Kidney (tissue), 14 donors: Measurements from ENCODE around the gene PRLR. TPM values are rescaled to one million over a fixed set of nuclear protein-coding genes. Genes with fewer than 3 reads are reported as not detected.

Experiments used
- DNase-seq, 5 donors: peaks; one replicate each; pipeline ENCODE4 v3.0.0-alpha.2; 2013 to 2020
- FAIRE-seq: peaks from 2 replicates; lab custom pipeline; 2012; peaks lifted over from hg19 to GRCh38; lab: Jason Lieb, UNC
- H3K27ac ChIP-seq, 2 donors: one replicate each; pipeline ENCODE4 v1.7.0; 2013; ENCODE audit warnings: low read depth in 2 of 2, low read length in 2 of 2, inconsistent platforms in 1 of 2
- H3K27me3 ChIP-seq: one replicate; pipeline ENCODE4 v1.7.1; 2013; ENCODE audit warnings: low read length, inconsistent platforms; ENCODE audit not compliant: control insufficient read depth, insufficient read depth
- H3K36me3 ChIP-seq, 3 donors: one replicate each; pipeline versions ENCODE4 v1.7.0 to v1.7.1; 2013; ENCODE audit warnings: low read length in 3 of 3, control low read depth in 1 of 3, inconsistent platforms in 1 of 3; ENCODE audit not compliant: insufficient read depth in 3 of 3, control insufficient read depth in 2 of 3
- H3K4me1 ChIP-seq, 3 donors: one replicate each; pipeline versions ENCODE4 v1.7.0 to v1.7.1; 2013; ENCODE audit warnings: low read length in 3 of 3, inconsistent platforms in 1 of 3, low read depth in 1 of 3; ENCODE audit not compliant: control insufficient read depth in 2 of 3, insufficient read depth in 2 of 3
- H3K4me3 ChIP-seq, 3 donors: one replicate each; pipeline versions ENCODE4 v1.7.0 to v1.8.1; 2013; ENCODE audit warnings: low read length in 3 of 3, control low read depth in 1 of 3, inconsistent platforms in 1 of 3
- H3K9ac ChIP-seq, 3 donors: one replicate each; pipeline versions ENCODE4 v1.7.0 to v1.7.1; 2013; ENCODE audit warnings: low read length in 3 of 3, control low read depth in 1 of 3, inconsistent platforms in 1 of 3
- H3K9me3 ChIP-seq, 3 donors: one replicate each; pipeline versions ENCODE4 v1.7.0 to v1.7.1; 2013; ENCODE audit warnings: low read length in 3 of 3, control low read depth in 1 of 3, inconsistent platforms in 1 of 3; ENCODE audit not compliant: control insufficient read depth in 2 of 3, insufficient read depth in 1 of 3
- CTCF ChIP-seq: IDR thresholded peaks from 3 replicates; pipeline ENCODE4 v1.5.1; 2012; ENCODE audit warnings: mild to moderate bottlenecking, moderate library complexity, borderline replicate concordance; ENCODE audit not compliant: insufficient read depth; ENCODE audit errors: extremely low read depth
- intact Hi-C: fragments of 100-400 bp; cut with DNase I; formaldehyde crosslinking; loops from one replicate; pipeline ENCODE4 v1.11.1; 2022
- polyA plus RNA-seq: library from polyadenylated mRNA; stranded (reverse); fragments of 350-450 nt; fragmentation: Illumina TruSeq; extraction: RNeasy Lipid Tissue Mini Kit (QIAGEN cat#74804); gene quantifications from one replicate; pipeline ENCODE4 v1.2.3, GENCODE V29; 2014; ENCODE audit warnings: low read depth, low replicate concordance; ENCODE audit not compliant: insufficient read depth
- total RNA-seq: library from RNA; stranded (reverse); fragmentation: NEBNext Ultra II Directional; extraction: Animal tissue kit (Norgen Biotek cat#: 25700); gene quantifications from one replicate; pipeline ENCODE4 v1.2.1, GENCODE V29; 2021
- donor health status: control.
- donor health status: control.
- donor health status: control.
- donor health status: control.
- donor health status: control.
- donor health status: DM: yes; HTN: yes; CAD: no.
- donor health status: Normal renal cell carcinoma (clear cell type).

Gene PRLR
- total and polyA plus RNA-seq, 2 donors from 2014 or later, result 6.3 to 9.3 TPM

- Histone ChIP-seq H3K4me1 (no peaks in the 10 kb centered on the region), H3K36me3 (peaks cover 0 to 17% (median 2%) of the 10 kb centered on the region in 3 donors), H3K9me3 (no peaks in the 10 kb centered on the region), H3K27me3 (no peaks in the 10 kb centered on the region), H3K4me3 (no peak overlapping the region), H3K9ac (no peak overlapping the region), H3K27ac (no peak overlapping the region)
- FAIRE-seq (no peak), DNase-seq (no peak)
- no peak for TF ChIP-seq CTCF
- intact Hi-C loops, result no loop called here
These were observed 217.9 kb downstream of the PRLR start for GRCh38 chr5:35012365-35012764.

DNA sequence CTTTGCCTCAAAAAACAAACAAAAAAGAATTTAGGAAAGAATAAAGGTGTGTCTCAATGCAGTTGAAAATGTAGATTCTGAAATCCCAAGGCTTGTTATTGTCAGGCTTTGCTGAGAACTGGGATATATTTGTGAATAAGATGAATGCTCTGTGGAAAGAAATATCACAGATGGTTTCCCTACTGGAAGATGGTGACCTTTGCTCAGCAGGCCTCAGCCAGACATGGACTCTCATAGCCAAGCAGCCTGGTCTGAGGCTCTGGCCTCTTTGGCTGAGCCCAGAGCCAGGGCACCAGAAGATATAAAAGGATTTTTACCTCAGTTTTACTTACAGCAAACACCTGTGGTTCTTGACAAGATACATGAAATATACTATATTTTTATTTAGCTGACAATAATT lies 219.6 kb downstream of the PRLR start:
- Histone ChIP-seq H3K4me1 (no peaks in the 10 kb centered on the region), H3K9me3 (no peaks in the 10 kb centered on the region), H3K27ac (no peak overlapping the region), H3K36me3 (peaks cover 0 to 7% (median 2%) of the 10 kb centered on the region in 3 donors), H3K4me3 (no peak overlapping the region), H3K27me3 (no peaks in the 10 kb centered on the region), H3K9ac (no peak overlapping the region)
- DNase-seq (no peak), FAIRE-seq (no peak)
- intact Hi-C loops, result no loop called here
- no peak for TF ChIP-seq CTCF

- TF ChIP-seq CTCF, result no peak
- H3K4me3 ChIP-seq, result no peak overlapping the region
- H3K27me3 ChIP-seq, result no peaks in the 10 kb centered on the region
- DNase-seq (no peak), FAIRE-seq (no peak)
- peaks cover 0 to 7% (median 2%) of the 10 kb centered on the region in 3 donors for H3K36me3 ChIP-seq
- no peak overlapping the region for H3K9ac ChIP-seq
- no peaks in the 10 kb centered on the region for H3K9me3 ChIP-seq
- no peaks in the 10 kb centered on the region for H3K4me1 ChIP-seq
- H3K27ac ChIP-seq, result no peak overlapping the region
- intact Hi-C loops, result no loop called here
These were observed 220.6 kb downstream of the PRLR start for GRCh38 chr5:35009657-35010056.

GRCh38 chr5:35009019-35009418 lies 221.3 kb downstream of the PRLR start:
- no peak for DNase-seq
- no peaks in the 10 kb centered on the region for H3K4me1 ChIP-seq
- no peak overlapping the region for H3K27ac ChIP-seq
- H3K27me3 ChIP-seq, result no peaks in the 10 kb centered on the region
- H3K9me3 ChIP-seq, result no peaks in the 10 kb centered on the region
- FAIRE-seq, result no peak
- no peak for TF ChIP-seq CTCF
- no peak overlapping the region for H3K9ac ChIP-seq
- peaks cover 0 to 7% (median 2%) of the 10 kb centered on the region in 3 donors for H3K36me3 ChIP-seq
- intact Hi-C loops, result no loop called here
- H3K4me3 ChIP-seq, result no peak overlapping the region
